ENCODE measurements around the gene CMTM4. TPM values are rescaled to one million over a fixed set of nuclear protein-coding genes. Genes with fewer than 3 reads are reported as not detected.

CMTM4 gene
- polyA plus RNA-seq, 1 of the 3 experiments (the other 2 are of a cell fraction): 21.7 TPM

GRCh38 chr16:66661210-66661560, 35.4 kb downstream of the CMTM4 start:
- DNase-seq: peak; percentile 37
- peaks cover 20 to 26% of the 10 kb centered on the region in 2 experiments for H3K4me1 ChIP-seq (ENCODE audit: control insufficient read depth in 1 of 2, insufficient read depth in 2 of 2, low read depth in 1 of 2, low read length in 1 of 2)
- H3K9me3 ChIP-seq: no peaks in the 10 kb centered on the region
- H2AFZ ChIP-seq (ENCODE audit: low read depth): no peak overlapping the region
- H3K9ac ChIP-seq: peak overlapping the region; percentile 54
- no peak for TF ChIP-seq MXI1 (IDR thresholded peaks at IDR 0.05; ENCODE audit: low read depth, low read length)
- TF ChIP-seq GATA2 (CRISPR knock-in tag; IDR thresholded peaks at IDR 0.05): peak; percentile 3
- peaks cover 65% of the 10 kb centered on the region; the same call in 1 of the 2 replicates for H3K79me2 ChIP-seq (ENCODE audit: insufficient read depth)
- H3K4me3 ChIP-seq (ENCODE audit: low read depth in 2 of 2, low read length in 1 of 2): peak overlapping the region in 1 of 2 experiments; percentile 8; a peak in 2 of 4 replicates
- POLR2A ChIA-PET: interaction anchor here (1.1 to 1.5 kb wide), 3 partner anchors 10 to 56 kb away, joined by 3 to 7 read pairs (median 5); no protein-coding TSS in a partner anchor
- H3K27me3 ChIP-seq (ENCODE audit: insufficient read depth): no peaks in the 10 kb centered on the region
- H3K4me2 ChIP-seq: peak overlapping the region; percentile 54
- CTCF ChIA-PET: interaction anchor here (0.8 to 4.6 kb wide), 22 partner anchors 8 to 212 kb away, joined by 3 to 59 read pairs (median 6); partner anchors contain the start of genes CMTM3, CMTM4, DYNC1LI2 and NAE1
- H4K20me1 ChIP-seq (ENCODE audit: insufficient read depth): no peaks in the 10 kb centered on the region
- 40% methylated on average over 4 of the region's 4 CpGs for WGBS (ENCODE audit: low lambda C conversion rate)
- no peaks in the 10 kb centered on the region for H3K9me2 ChIP-seq
- H3K27ac ChIP-seq (ENCODE audit: low read depth in 2 of 2, low read length in 1 of 2): peak overlapping the region; percentile 88 to 89
- peaks cover 34% of the 10 kb centered on the region for H3F3A ChIP-seq (replicated peaks; ENCODE audit: insufficient read depth)
- no peaks in the 10 kb centered on the region for H3K36me3 ChIP-seq (replicated peaks in 1 of 2; ENCODE audit: control insufficient read depth in 1 of 2, insufficient read depth in 2 of 2, low read length in 1 of 2)

- Histone ChIP-seq H3K79me2 (ENCODE audit: insufficient read depth) (peaks cover 62% of the 10 kb centered on the region; the same call in 1 of the 2 replicates), H3K36me3 (replicated peaks in 1 of 2; ENCODE audit: control insufficient read depth in 1 of 2, insufficient read depth in 2 of 2, low read length in 1 of 2) (no peaks in the 10 kb centered on the region), H3K27me3 (ENCODE audit: insufficient read depth) (no peaks in the 10 kb centered on the region), H3K4me3 (ENCODE audit: low read depth in 2 of 2, low read length in 1 of 2) (peak overlapping the region in 1 of 2 experiments; percentile 8; a peak in 2 of 4 replicates), H3K9me3 (no peaks in the 10 kb centered on the region), H3K4me2 (peak overlapping the region; percentile 54), H2AFZ (ENCODE audit: low read depth) (peak overlapping the region; percentile 45; the same call in 1 of the 2 replicates), H3F3A (replicated peaks; ENCODE audit: insufficient read depth) (peaks cover 34% of the 10 kb centered on the region), H4K20me1 (ENCODE audit: insufficient read depth) (no peaks in the 10 kb centered on the region), H3K9ac (peak overlapping the region; percentile 54), H3K27ac (ENCODE audit: low read depth in 2 of 2, low read length in 1 of 2) (peak overlapping the region; percentile 88 to 89), H3K4me1 (ENCODE audit: control insufficient read depth in 1 of 2, insufficient read depth in 2 of 2, low read depth in 1 of 2, low read length in 1 of 2) (peaks cover 20 to 26% of the 10 kb centered on the region in 2 experiments), H3K9me2 (no peaks in the 10 kb centered on the region)
- peak; percentile 72 for DNase-seq
- WGBS (ENCODE audit: low lambda C conversion rate): 2% methylated on average over 9 of the region's 9 CpGs
- CTCF ChIA-PET: interaction anchor here (0.8 to 4.6 kb wide), 22 partner anchors 8 to 213 kb away, joined by 3 to 59 read pairs (median 6); partner anchors contain the start of genes CMTM3, CMTM4, DYNC1LI2 and NAE1
- POLR2A ChIA-PET: interaction anchor here (0.6 to 1.5 kb wide), 4 partner anchors 9 to 74 kb away, joined by 3 to 7 read pairs (median 4); no protein-coding TSS in a partner anchor
- TF ChIP-seq CHD2 (IDR thresholded peaks at IDR 0.05; ENCODE audit: low read length, partially characterized antibody) (peak; percentile 16), RXRA (IDR thresholded peaks at IDR 0.05; ENCODE audit: borderline replicate concordance, low read depth) (no peak), RFX5 (IDR thresholded peaks at IDR 0.05; ENCODE audit: low read length) (no peak), ELF1 (IDR thresholded peaks at IDR 0.05) (peak; percentile 47; the same call in 1 of the 2 replicates), NFIC (IDR thresholded peaks at IDR 0.05; ENCODE audit: borderline replicate concordance) (no peak; the same call in 1 of the 2 replicates), MEF2A (IDR thresholded peaks at IDR 0.05; ENCODE audit: borderline replicate concordance, low read depth) (no peak), GATA2 (CRISPR knock-in tag; IDR thresholded peaks at IDR 0.05) (peak; percentile 60), MXI1 (IDR thresholded peaks at IDR 0.05; ENCODE audit: low read depth, low read length) (peak; percentile 66), REST (IDR thresholded peaks at IDR 0.05; ENCODE audit: low read depth, low read length) (no peak), FOSL2 (IDR thresholded peaks at IDR 0.05; ENCODE audit: borderline replicate concordance, low read depth) (peak; percentile 37; the same call in 1 of the 2 replicates), SIN3A (IDR thresholded peaks at IDR 0.05; ENCODE audit: borderline replicate concordance, low read depth, low read length) (no peak; the same call in 1 of the 2 replicates), FOXM1 (IDR thresholded peaks at IDR 0.05; ENCODE audit: low read depth) (no peak), GABPA (IDR thresholded peaks at IDR 0.05; ENCODE audit: low read depth) (no peak), IRF3 (IDR thresholded peaks at IDR 0.05; ENCODE audit: low read depth, low read length) (no peak), RAD21 (IDR thresholded peaks at IDR 0.05; ENCODE audit: low read length) (peak; percentile 27; the same call in 1 of the 2 replicates), SMC3 (IDR thresholded peaks at IDR 0.05; ENCODE audit: low read depth, low read length) (peak; percentile 22; the same call in 1 of the 2 replicates), MAX (IDR thresholded peaks at IDR 0.05; ENCODE audit: low read depth) (peak; percentile 68), TEAD4 (IDR thresholded peaks at IDR 0.05; ENCODE audit: borderline replicate concordance, insufficient read depth) (no peak)
- TF ChIP-seq, protein P1, sequence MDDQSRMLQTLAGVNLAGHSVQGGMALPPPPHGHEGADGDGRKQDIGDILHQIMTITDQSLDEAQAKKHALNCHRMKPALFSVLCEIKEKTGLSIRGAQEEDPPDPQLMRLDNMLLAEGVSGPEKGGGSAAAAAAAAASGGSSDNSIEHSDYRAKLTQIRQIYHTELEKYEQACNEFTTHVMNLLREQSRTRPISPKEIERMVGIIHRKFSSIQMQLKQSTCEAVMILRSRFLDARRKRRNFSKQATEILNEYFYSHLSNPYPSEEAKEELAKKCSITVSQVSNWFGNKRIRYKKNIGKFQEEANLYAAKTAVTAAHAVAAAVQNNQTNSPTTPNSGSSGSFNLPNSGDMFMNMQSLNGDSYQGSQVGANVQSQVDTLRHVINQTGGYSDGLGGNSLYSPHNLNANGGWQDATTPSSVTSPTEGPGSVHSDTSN (IDR thresholded peaks at IDR 0.05): peak; percentile 54
Measured at GRCh38 chr16:66660422-66661209, 35.9 kb downstream of the CMTM4 start.
